ENCODE results near the gene CTDP1.

The CTDP1 gene

GRCh38 chr18:79779021-79779699, 99.6 kb downstream of the CTDP1 start:
- Mint-ChIP-seq H3K4me1 (no peaks in the 10 kb centered on the region), H3K36me3 (ENCODE audit: low read depth) (no peaks in the 10 kb centered on the region), H3K9me3 (peaks cover 3% of the 10 kb centered on the region), H3K4me3 (no peak overlapping the region), H3K27me3 (ENCODE audit: low read depth) (peaks cover 52% of the 10 kb centered on the region), H3K27ac (no peak overlapping the region)
- TF ChIP-seq CTCF (IDR thresholded peaks at IDR 0.05; ENCODE audit: unreplicated experiment in 3 of 3): no peak

- peaks cover 3% of the 10 kb centered on the region for H3K4me1 Mint-ChIP-seq
- H3K27me3 Mint-ChIP-seq (ENCODE audit: low read depth): peaks cover 58% of the 10 kb centered on the region
- H3K36me3 Mint-ChIP-seq (ENCODE audit: low read depth): no peaks in the 10 kb centered on the region
- H3K27ac Mint-ChIP-seq: no peak overlapping the region
- no peak for TF ChIP-seq CTCF (IDR thresholded peaks at IDR 0.05; ENCODE audit: unreplicated experiment in 3 of 3)
- peaks cover 3% of the 10 kb centered on the region for H3K9me3 Mint-ChIP-seq
- no peak overlapping the region for H3K4me3 Mint-ChIP-seq
These were observed 100.1 kb downstream of the CTDP1 start for GRCh38 chr18:79779700-79780190.

GRCh38 chr18:79780547-79780946, 100.9 kb downstream of the CTDP1 start:
- no peak overlapping the region for H3K4me3 Mint-ChIP-seq
- H3K27me3 Mint-ChIP-seq (ENCODE audit: low read depth): peaks cover 61% of the 10 kb centered on the region

GRCh38 chr18:79781331-79781941, 101.8 kb downstream of the CTDP1 start:
- Mint-ChIP-seq H3K4me3 (no peak overlapping the region), H3K4me1 (peaks cover 6% of the 10 kb centered on the region), H3K9me3 (peaks cover 3% of the 10 kb centered on the region), H3K27me3 (ENCODE audit: low read depth) (peaks cover 64% of the 10 kb centered on the region), H3K27ac (no peak overlapping the region), H3K36me3 (ENCODE audit: low read depth) (no peaks in the 10 kb centered on the region)
- no peak for TF ChIP-seq CTCF (IDR thresholded peaks at IDR 0.05; ENCODE audit: unreplicated experiment in 3 of 3)

More at GRCh38 chr18:79780547-79780946, 100.9 kb downstream of the CTDP1 start:
- H3K4me1 Mint-ChIP-seq: peaks cover 6% of the 10 kb centered on the region
- H3K9me3 Mint-ChIP-seq: peaks cover 3% of the 10 kb centered on the region
- no peak for TF ChIP-seq CTCF (IDR thresholded peaks at IDR 0.05; ENCODE audit: unreplicated experiment in 3 of 3)
- no peak overlapping the region for H3K27ac Mint-ChIP-seq
- H3K36me3 Mint-ChIP-seq (ENCODE audit: low read depth): no peaks in the 10 kb centered on the region

GRCh38 chr18:79782566-79783308, 103.1 kb downstream of the CTDP1 start:
- H3K4me1 Mint-ChIP-seq: peaks cover 6% of the 10 kb centered on the region
- no peak overlapping the region for H3K27ac Mint-ChIP-seq
- no peaks in the 10 kb centered on the region for H3K9me3 Mint-ChIP-seq
- no peaks in the 10 kb centered on the region for H3K36me3 Mint-ChIP-seq (ENCODE audit: low read depth)
- no peak for TF ChIP-seq CTCF (IDR thresholded peaks at IDR 0.05; ENCODE audit: unreplicated experiment in 3 of 3)
- H3K27me3 Mint-ChIP-seq (ENCODE audit: low read depth): peaks cover 64% of the 10 kb centered on the region
- no peak overlapping the region for H3K4me3 Mint-ChIP-seq

Data from nephron (organoid).